H9 (cell line): ENCODE data around the gene GRIP2. TPM values are rescaled to one million over a fixed set of nuclear protein-coding genes. Genes with fewer than 3 reads are reported as not detected.

Experiments
- DNase-seq: peaks from one replicate; pipeline ENCODE4 v3.0.0-alpha.2; 2017
- H2AFZ ChIP-seq: one replicate; pipeline ENCODE4 v1.6.1; 2013; ENCODE audit warnings: mild to moderate bottlenecking, low read length, control low read depth, moderate library complexity
- H2AK5ac ChIP-seq: 2 replicates; pipeline ENCODE4 v1.6.1; 2013; ENCODE audit warnings: low read length, control low read depth, mixed read lengths; ENCODE audit not compliant: insufficient read length
- H2BK120ac ChIP-seq: one replicate; pipeline ENCODE4 v1.6.1; 2013; ENCODE audit warnings: low read depth, mild to moderate bottlenecking, low read length, control low read depth, inconsistent platforms; ENCODE audit not compliant: poor library complexity, severe bottlenecking
- H2BK12ac ChIP-seq: 2 replicates; pipeline ENCODE4 v1.6.1; 2013; ENCODE audit warnings: low read length, control low read depth, mixed read lengths, low read depth; ENCODE audit not compliant: insufficient read length
- H2BK15ac ChIP-seq: 2 replicates; pipeline ENCODE4 v1.6.1; 2013; ENCODE audit warnings: low read depth, low read length, control low read depth
- H2BK20ac ChIP-seq: one replicate; pipeline ENCODE4 v1.6.1; 2013; ENCODE audit warnings: low read depth, mild to moderate bottlenecking, low read length, control low read depth, inconsistent platforms; ENCODE audit not compliant: poor library complexity, severe bottlenecking
- H2BK5ac ChIP-seq: 2 replicates; pipeline ENCODE4 v1.6.1; 2013; ENCODE audit warnings: low read length, control low read depth, mixed read lengths; ENCODE audit not compliant: insufficient read length
- H3K14ac ChIP-seq: 2 replicates; pipeline ENCODE4 v1.6.1; 2013; ENCODE audit warnings: low read length, control low read depth; ENCODE audit not compliant: insufficient read depth
- H3K18ac ChIP-seq: 2 replicates; pipeline ENCODE4 v1.6.1; 2013; ENCODE audit warnings: low read depth, mild to moderate bottlenecking, mixed read lengths, low read length, control low read depth; ENCODE audit not compliant: insufficient read length
- H3K23ac ChIP-seq: 2 replicates; pipeline ENCODE4 v1.6.1; 2013; ENCODE audit warnings: low read length, control low read depth, mixed read lengths, low read depth; ENCODE audit not compliant: insufficient read length
- H3K23me2 ChIP-seq: 2 replicates; pipeline ENCODE4 v1.6.1; 2013; ENCODE audit warnings: low read depth, mild to moderate bottlenecking, mixed read lengths, low read length, control low read depth; ENCODE audit not compliant: insufficient read length, poor library complexity, severe bottlenecking
- H3K27ac ChIP-seq: 2 replicates; pipeline ENCODE4 v1.5.1; 2013; ENCODE audit warnings: low read length, control low read depth, mixed read lengths, low read depth; ENCODE audit not compliant: insufficient read length
- H3K27me3 ChIP-seq: 2 replicates; pipeline ENCODE4 v1.6.1; 2013; ENCODE audit warnings: low read length, control low read depth, inconsistent platforms; ENCODE audit not compliant: insufficient read depth
- H3K4ac ChIP-seq: 2 replicates; pipeline ENCODE4 v1.6.1; 2013; ENCODE audit warnings: low read depth, mild to moderate bottlenecking, control low read depth, inconsistent platforms, low read length, moderate library complexity
- H3K4me1 ChIP-seq: 2 replicates; pipeline ENCODE4 v1.6.1; 2013; ENCODE audit warnings: low read length, control low read depth, inconsistent platforms; ENCODE audit not compliant: insufficient read depth
- H3K4me2 ChIP-seq: 2 replicates; pipeline ENCODE4 v1.6.1; 2013; ENCODE audit warnings: low read length, control low read depth, mixed read lengths; ENCODE audit not compliant: insufficient read length, insufficient read depth
- H3K56ac ChIP-seq: 2 replicates; pipeline ENCODE4 v1.6.1; 2013; ENCODE audit warnings: low read depth, mild to moderate bottlenecking, mixed read lengths, low read length, control low read depth; ENCODE audit not compliant: insufficient read length
- H3K79me1 ChIP-seq: 2 replicates; pipeline ENCODE4 v1.6.1; 2013; ENCODE audit warnings: low read depth, mild to moderate bottlenecking, moderate library complexity, low read length, control low read depth, inconsistent platforms; ENCODE audit not compliant: insufficient read depth, poor library complexity, severe bottlenecking
- H3K79me2 ChIP-seq: 2 replicates; pipeline ENCODE4 v1.6.1; 2013; ENCODE audit warnings: low read length, control low read depth, inconsistent platforms; ENCODE audit not compliant: insufficient read depth
- H3K9ac ChIP-seq: 2 replicates; pipeline ENCODE4 v1.6.1; 2013; ENCODE audit warnings: low read length, control low read depth, mixed read lengths; ENCODE audit not compliant: insufficient read length; ENCODE audit errors: extremely low read depth
- H3K9me3 ChIP-seq: one replicate; pipeline ENCODE4 v1.6.1; 2013; ENCODE audit warnings: low read depth, low read length, inconsistent platforms; ENCODE audit not compliant: control insufficient read depth
- H3T11ph ChIP-seq: one replicate; pipeline ENCODE4 v1.6.1; 2013; ENCODE audit warnings: mild to moderate bottlenecking, low read length, control low read depth, inconsistent platforms
- H4K20me1 ChIP-seq: one replicate; pipeline ENCODE4 v1.6.1; 2013; ENCODE audit not compliant: control insufficient read depth, insufficient read length, insufficient read depth
- H4K5ac ChIP-seq: 2 replicates; pipeline ENCODE4 v1.6.1; 2013; ENCODE audit warnings: low read depth, mild to moderate bottlenecking, mixed read lengths, low read length, control low read depth; ENCODE audit not compliant: insufficient read length
- H4K8ac ChIP-seq: replicated peaks from 2 replicates; pipeline ENCODE4 v1.6.1; 2013; ENCODE audit warnings: low read length, control low read depth, mixed read lengths, low read depth; ENCODE audit not compliant: insufficient read length
- H4K91ac ChIP-seq: 2 replicates; pipeline ENCODE4 v1.6.1; 2013; ENCODE audit warnings: low read depth, mild to moderate bottlenecking, moderate library complexity, mixed read lengths, low read length, control low read depth; ENCODE audit not compliant: insufficient read length
- H3K27ac Mint-ChIP-seq, 3 experiments: 2 replicates in 2 of 3; 3 replicates in 1 of 3; pipeline ENCODE4 v1.8.0; 2020 to 2021; ENCODE audit warnings: mixed read lengths in 3 of 3, mild to moderate bottlenecking in 1 of 3, moderate library complexity in 1 of 3
- H3K27me3 Mint-ChIP-seq: 2 replicates; pipeline ENCODE4 v1.8.0; 2021; ENCODE audit warnings: low read depth, mild to moderate bottlenecking, moderate library complexity, mixed read lengths
- H3K36me3 Mint-ChIP-seq, 3 experiments: 2 replicates in 2 of 3; 3 replicates in 1 of 3; pipeline ENCODE4 v1.8.0; 2020 to 2021; ENCODE audit warnings: low read depth in 3 of 3, mixed read lengths in 3 of 3; ENCODE audit not compliant: insufficient read depth in 1 of 3
- H3K4me1 Mint-ChIP-seq, 2 experiments: 2 replicates each; pipeline ENCODE4 v1.8.0; 2020; ENCODE audit warnings: mixed read lengths in 2 of 2
- H3K4me3 Mint-ChIP-seq, 2 experiments: 2 replicates in 1 of 2; 3 replicates in 1 of 2; pipeline ENCODE4 v1.8.0; 2020 to 2021; ENCODE audit warnings: mild to moderate bottlenecking in 2 of 2, mixed read lengths in 2 of 2, moderate library complexity in 1 of 2
- H3K9me3 Mint-ChIP-seq, 2 experiments: 2 replicates in 1 of 2; 3 replicates in 1 of 2; pipeline ENCODE4 v1.8.0; 2020; ENCODE audit warnings: mild to moderate bottlenecking in 2 of 2, mixed read lengths in 2 of 2, moderate library complexity in 1 of 2
- WGBS: extraction: QIAGEN DNeasy Blood & Tissue Kit; methylation state at CpG from one replicate; pipeline ENCODE4 v1.1.7; 2013; ENCODE audit warnings: missing lambda C conversion rate, low lambda C conversion rate, mixed read lengths; ENCODE audit not compliant: insufficient read length; ENCODE audit errors: extremely low coverage; 5-methylcytosine and 5-hydroxymethylcytosine counted together
- total RNA-seq: library from RNA; stranded (reverse); gene quantifications from 2 replicates; pipeline ENCODE4 v1.2.1, GENCODE V29; 2021
- TF ChIP-seq, protein P1 (sequence below): fragments of 200-600 bp; sonication (generic); conservative IDR thresholded peaks from 3 replicates; pipeline ENCODE4 v1.8.0; 2021; ENCODE audit warnings: antibody characterized with exemption, mild to moderate bottlenecking

GRIP2 gene
- total RNA-seq, 1 experiment from 2014 or later, result 3.1 TPM

DNA sequence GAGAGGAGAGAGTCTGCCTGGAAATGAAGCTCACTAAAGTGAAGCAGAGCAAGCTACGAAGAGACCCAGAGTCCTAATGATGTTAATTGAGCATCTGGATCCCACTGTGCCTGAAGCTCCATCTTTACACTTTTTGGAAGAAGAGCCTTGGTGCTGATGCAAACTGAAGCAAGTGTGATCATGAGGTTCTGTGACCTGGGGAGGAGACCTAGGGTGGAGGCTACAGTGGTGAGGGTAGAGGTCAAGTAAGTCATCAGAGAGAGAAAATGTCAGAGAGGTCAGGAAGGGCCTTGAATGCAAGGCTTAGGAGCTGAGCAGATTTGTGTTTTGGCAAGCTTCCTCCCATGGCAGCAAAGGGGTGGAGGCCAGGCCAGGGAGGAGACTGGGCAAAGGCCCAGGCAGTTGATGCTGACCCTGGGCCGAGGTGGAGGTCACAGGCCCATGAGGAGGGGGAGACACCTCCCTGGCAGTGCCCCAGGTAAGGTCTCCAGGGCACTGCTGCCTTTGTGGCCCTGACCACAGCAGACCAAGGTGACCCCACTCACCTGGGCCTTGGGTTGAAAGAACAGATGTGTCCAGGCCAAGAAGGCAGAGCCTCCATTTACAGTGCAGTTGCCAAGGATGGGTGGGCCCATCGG is 1.6 kb downstream of the GRIP2 start:
- no CpG with 5 or more reads among the region's 3 CpGs for WGBS
- H3T11ph ChIP-seq, result no peak overlapping the region
- Mint-ChIP-seq H3K27ac (no peak overlapping the region), H3K27me3 (peaks cover 6% of the 10 kb centered on the region; the same call in 1 of the 2 replicates), H3K4me3 (no peak overlapping the region), H3K9me3 (no peaks in the 10 kb centered on the region), H3K4me1 (peaks cover 44 to 48% of the 10 kb centered on the region in 2 experiments), H3K36me3 (no peaks in the 10 kb centered on the region)
- H2BK15ac ChIP-seq, result no peak overlapping the region
- H2BK5ac ChIP-seq, result no peak overlapping the region
- no peaks in the 10 kb centered on the region for H3K23me2 ChIP-seq
- no peak overlapping the region for H3K18ac ChIP-seq
- no peak overlapping the region for H2BK20ac ChIP-seq
- no peak for DNase-seq
- no peaks in the 10 kb centered on the region for H3K9me3 ChIP-seq
- no peak overlapping the region for H3K56ac ChIP-seq
- H3K27ac ChIP-seq, result no peak overlapping the region
- no peaks in the 10 kb centered on the region for H3K79me1 ChIP-seq
- H3K79me2 ChIP-seq, result no peaks in the 10 kb centered on the region
- no peak overlapping the region for H4K8ac ChIP-seq
- no peak overlapping the region for H3K4ac ChIP-seq
- no peak overlapping the region for H3K4me2 ChIP-seq
- H3K23ac ChIP-seq, result no peak overlapping the region
- no peaks in the 10 kb centered on the region for H3K27me3 ChIP-seq
- H4K5ac ChIP-seq, result no peak overlapping the region
- no peak overlapping the region for H3K14ac ChIP-seq
- H3K9ac ChIP-seq, result no peak overlapping the region
- H2AFZ ChIP-seq, result no peak overlapping the region
- peaks cover 4% of the 10 kb centered on the region; the same call in 1 of the 2 replicates for H3K4me1 ChIP-seq
- H4K91ac ChIP-seq, result no peak overlapping the region
- no peaks in the 10 kb centered on the region for H4K20me1 ChIP-seq
- no peak overlapping the region for H2BK12ac ChIP-seq
- TF ChIP-seq, protein P1, sequence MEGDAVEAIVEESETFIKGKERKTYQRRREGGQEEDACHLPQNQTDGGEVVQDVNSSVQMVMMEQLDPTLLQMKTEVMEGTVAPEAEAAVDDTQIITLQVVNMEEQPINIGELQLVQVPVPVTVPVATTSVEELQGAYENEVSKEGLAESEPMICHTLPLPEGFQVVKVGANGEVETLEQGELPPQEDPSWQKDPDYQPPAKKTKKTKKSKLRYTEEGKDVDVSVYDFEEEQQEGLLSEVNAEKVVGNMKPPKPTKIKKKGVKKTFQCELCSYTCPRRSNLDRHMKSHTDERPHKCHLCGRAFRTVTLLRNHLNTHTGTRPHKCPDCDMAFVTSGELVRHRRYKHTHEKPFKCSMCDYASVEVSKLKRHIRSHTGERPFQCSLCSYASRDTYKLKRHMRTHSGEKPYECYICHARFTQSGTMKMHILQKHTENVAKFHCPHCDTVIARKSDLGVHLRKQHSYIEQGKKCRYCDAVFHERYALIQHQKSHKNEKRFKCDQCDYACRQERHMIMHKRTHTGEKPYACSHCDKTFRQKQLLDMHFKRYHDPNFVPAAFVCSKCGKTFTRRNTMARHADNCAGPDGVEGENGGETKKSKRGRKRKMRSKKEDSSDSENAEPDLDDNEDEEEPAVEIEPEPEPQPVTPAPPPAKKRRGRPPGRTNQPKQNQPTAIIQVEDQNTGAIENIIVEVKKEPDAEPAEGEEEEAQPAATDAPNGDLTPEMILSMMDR, result no peak
- H2AK5ac ChIP-seq, result no peak overlapping the region
- H2BK120ac ChIP-seq, result no peak overlapping the region
